Rectal smooth muscle tissue (tissue), 1 donor: Measurements from ENCODE around the gene TMEM169.

ENCODE experiments used
- H3K27ac ChIP-seq: one replicate; pipeline ENCODE4 v1.7.0; 2013; ENCODE audit warnings: low read depth, low read length, inconsistent platforms
- H3K27me3 ChIP-seq: one replicate; pipeline ENCODE4 v1.7.0; 2013; ENCODE audit warnings: low read length; ENCODE audit not compliant: control insufficient read depth, insufficient read depth
- H3K36me3 ChIP-seq: one replicate; pipeline ENCODE4 v1.7.0; 2013; ENCODE audit warnings: low read length; ENCODE audit not compliant: control insufficient read depth, insufficient read depth
- H3K4me1 ChIP-seq: one replicate; pipeline ENCODE4 v1.7.0; 2013; ENCODE audit warnings: low read length; ENCODE audit not compliant: control insufficient read depth, insufficient read depth
- H3K4me3 ChIP-seq: one replicate; pipeline ENCODE4 v1.7.0; 2013; ENCODE audit warnings: low read length
- H3K9ac ChIP-seq: one replicate; pipeline ENCODE4 v1.7.0; 2013; ENCODE audit warnings: low read length

The TMEM169 gene

GRCh38 chr2:216110620-216111019, 28.9 kb downstream of the TMEM169 start:
- H3K9ac ChIP-seq, result no peak overlapping the region
- H3K27me3 ChIP-seq, result no peaks in the 10 kb centered on the region
- H3K4me1 ChIP-seq, result peaks cover 11% of the 10 kb centered on the region
- peaks cover 6% of the 10 kb centered on the region for H3K36me3 ChIP-seq
- no peak overlapping the region for H3K27ac ChIP-seq
- H3K4me3 ChIP-seq, result peak overlapping the region; percentile 98

DNA sequence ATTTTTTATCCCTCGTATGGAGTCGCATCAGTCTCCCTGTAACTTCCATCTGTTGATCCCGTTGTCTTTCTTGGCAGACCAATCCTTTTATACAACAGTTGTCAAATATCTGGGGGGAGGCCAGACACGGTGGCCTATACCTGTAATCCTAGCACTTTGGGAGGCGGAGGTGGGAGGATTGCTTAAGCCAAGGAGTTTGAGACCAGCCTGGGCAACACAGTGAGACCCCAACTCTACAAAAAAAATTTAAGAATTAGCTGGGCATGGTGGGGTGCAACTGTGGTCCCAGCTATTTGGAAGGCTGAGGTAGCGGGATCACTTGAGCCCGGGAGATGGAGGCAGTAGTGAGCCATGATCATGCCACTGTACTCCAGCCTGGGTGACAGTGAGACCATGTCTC, 29.4 kb downstream of the TMEM169 start:
- H3K36me3 ChIP-seq, result peaks cover 6% of the 10 kb centered on the region
- H3K4me3 ChIP-seq, result no peak overlapping the region
- no peak overlapping the region for H3K9ac ChIP-seq
- H3K27ac ChIP-seq, result no peak overlapping the region
- H3K4me1 ChIP-seq, result peaks cover 11% of the 10 kb centered on the region
- no peaks in the 10 kb centered on the region for H3K27me3 ChIP-seq

DNA sequence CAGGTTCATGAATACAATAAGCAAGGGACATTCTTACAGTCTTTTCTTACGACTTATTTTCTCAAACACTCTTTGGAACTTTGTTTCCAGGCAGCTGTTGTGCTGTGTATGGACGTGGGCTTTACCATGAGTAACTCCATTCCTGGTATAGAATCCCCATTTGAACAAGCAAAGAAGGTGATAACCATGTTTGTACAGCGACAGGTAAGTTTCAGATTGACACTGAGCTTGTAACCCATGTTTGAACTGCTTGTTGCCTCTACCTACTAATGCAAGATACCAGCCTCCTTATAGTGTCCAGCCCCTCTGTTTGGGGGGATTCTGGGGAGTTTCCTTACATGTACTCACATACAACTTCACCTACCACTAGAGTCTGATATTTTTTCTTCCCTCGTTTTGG, 31.2 kb downstream of the TMEM169 start:
- Histone ChIP-seq H3K27me3 (no peaks in the 10 kb centered on the region), H3K4me1 (peaks cover 11% of the 10 kb centered on the region), H3K9ac (no peak overlapping the region), H3K27ac (no peak overlapping the region), H3K36me3 (peaks cover 11% of the 10 kb centered on the region), H3K4me3 (no peak overlapping the region)

DNA sequence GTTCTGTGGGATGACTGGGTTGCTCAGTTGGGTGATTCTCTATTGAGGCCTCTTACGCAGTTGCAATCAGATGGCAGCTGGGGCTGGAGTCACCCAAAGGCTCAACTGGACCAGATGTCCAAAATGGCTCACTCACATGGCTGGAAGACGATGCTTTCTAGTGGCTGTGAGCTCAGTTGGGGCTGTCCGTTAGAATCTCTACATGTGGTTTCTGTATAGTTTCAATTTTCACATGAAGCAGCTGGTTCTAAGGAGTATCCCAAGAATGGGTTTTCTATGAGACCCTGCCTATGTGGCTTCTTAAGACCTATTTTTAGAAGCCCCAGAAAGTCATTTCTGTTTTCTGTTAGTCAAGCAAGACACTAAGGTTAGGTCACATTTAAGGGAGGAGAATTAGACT, 31.9 kb downstream of the TMEM169 start:
- H3K9ac ChIP-seq, result no peak overlapping the region

GRCh38 chr2:216114382-216114713, 32.6 kb downstream of the TMEM169 start:
- Histone ChIP-seq H3K36me3 (peaks cover 23% of the 10 kb centered on the region), H3K27ac (no peak overlapping the region), H3K4me1 (peaks cover 11% of the 10 kb centered on the region), H3K4me3 (peak overlapping the region; percentile 14), H3K9ac (no peak overlapping the region), H3K27me3 (no peaks in the 10 kb centered on the region)

More for the DNA sequence above, 31.9 kb downstream of the TMEM169 start:
- Histone ChIP-seq H3K4me3 (no peak overlapping the region), H3K27me3 (no peaks in the 10 kb centered on the region), H3K27ac (no peak overlapping the region), H3K36me3 (peaks cover 17% of the 10 kb centered on the region), H3K4me1 (peaks cover 11% of the 10 kb centered on the region)

DNA sequence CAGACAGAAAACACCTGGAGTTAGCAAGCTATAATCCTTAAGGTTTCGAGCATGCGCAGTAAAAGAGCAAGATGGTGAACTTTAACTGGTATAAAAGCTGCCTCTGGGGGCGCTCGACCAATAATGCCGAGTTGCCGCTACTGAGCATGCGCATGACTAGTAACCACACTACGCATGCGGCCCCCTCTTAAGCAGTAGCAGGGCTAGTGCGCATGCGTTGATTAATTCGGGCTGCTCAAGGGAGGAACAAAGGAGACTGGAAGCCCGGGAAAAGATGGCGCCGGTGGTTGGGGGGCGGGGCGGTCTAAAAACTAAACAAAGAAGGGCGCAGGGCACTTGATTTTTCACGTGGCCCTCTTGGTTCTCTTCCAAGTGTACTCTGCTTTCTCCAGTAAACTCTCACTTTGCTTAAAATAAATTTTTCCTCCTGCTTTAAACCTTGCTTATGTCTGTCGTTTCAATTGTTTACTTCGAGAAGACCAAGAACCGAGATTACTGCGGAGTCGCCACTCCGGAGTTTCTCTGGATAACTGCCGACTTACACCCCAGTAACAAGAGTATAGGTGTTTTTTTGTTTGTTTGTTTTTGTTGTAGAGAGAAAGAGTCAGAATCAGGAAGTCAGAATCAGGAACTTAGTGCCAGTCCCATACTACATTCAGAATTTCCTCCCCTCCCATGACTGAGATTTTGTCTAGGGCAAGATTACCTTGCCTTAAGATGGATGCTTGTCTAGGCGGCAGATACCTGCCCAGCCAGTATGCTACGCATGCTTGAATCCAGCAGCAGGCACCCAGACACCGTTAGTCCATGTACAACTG, 33.2 kb downstream of the TMEM169 start:
- Histone ChIP-seq H3K9ac (peak overlapping the region; percentile 57), H3K4me3 (peak overlapping the region; percentile 76), H3K4me1 (peaks cover 9% of the 10 kb centered on the region), H3K36me3 (peaks cover 29% of the 10 kb centered on the region), H3K27ac (peak overlapping the region; percentile 84), H3K27me3 (no peaks in the 10 kb centered on the region)

DNA sequence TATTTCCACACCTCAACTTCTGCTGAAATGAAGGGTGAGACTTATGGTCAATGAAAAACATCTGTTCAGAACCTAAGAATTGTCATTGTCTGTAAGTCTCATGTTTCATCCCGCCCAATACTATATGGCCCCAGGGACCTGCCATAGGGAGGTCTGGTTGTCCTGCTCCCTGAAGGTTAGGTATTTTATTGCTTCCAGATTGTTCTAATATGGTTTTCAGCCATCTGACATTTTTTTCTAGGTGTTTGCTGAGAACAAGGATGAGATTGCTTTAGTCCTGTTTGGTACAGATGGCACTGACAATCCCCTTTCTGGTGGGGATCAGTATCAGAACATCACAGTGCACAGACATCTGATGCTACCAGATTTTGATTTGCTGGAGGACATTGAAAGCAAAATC, 34.7 kb downstream of the TMEM169 start:
- Histone ChIP-seq H3K36me3 (peaks cover 33% of the 10 kb centered on the region), H3K9ac (no peak overlapping the region), H3K4me1 (peaks cover 4% of the 10 kb centered on the region), H3K27me3 (no peaks in the 10 kb centered on the region), H3K4me3 (no peak overlapping the region), H3K27ac (no peak overlapping the region)

DNA sequence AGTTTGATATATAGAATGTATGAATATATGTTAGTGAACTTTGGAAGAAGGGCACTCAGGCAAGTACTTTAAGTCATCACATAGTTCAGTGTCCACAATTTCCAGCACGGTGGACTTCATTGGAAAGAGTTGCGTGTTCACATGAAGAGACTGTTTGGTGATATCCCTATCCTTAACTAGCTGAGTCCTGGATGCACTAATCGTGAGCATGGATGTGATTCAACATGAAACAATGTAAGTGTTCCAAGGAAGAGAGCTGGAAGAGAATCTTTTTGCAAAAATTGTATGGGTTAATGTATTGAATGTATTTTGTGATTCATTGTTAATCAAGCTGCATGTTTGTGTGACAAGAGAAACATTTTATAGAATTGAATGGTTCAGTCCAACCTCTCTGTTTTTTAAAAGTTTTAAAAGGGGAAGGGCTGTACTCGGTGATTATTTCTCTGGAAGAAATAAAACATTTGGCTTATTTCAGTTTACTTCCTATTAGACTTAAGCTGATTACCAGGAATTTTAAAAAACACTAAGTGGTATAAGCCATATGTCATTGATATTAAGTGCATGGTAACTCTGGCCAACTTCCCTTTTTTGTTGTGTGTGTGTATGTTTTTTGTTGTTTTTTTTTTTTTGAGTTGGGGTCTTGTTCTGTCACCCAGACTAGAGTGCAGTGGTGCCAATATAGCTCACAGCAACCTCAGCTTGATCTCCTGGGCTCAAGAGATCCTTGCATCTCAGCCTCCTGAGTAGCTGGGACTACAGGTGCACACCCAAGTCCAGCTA, 36.0 kb downstream of the TMEM169 start:
- peaks cover 4% of the 10 kb centered on the region for H3K4me1 ChIP-seq
- H3K9ac ChIP-seq, result no peak overlapping the region
- no peak overlapping the region for H3K27ac ChIP-seq
- H3K4me3 ChIP-seq, result no peak overlapping the region
- peaks cover 37% of the 10 kb centered on the region for H3K36me3 ChIP-seq
- H3K27me3 ChIP-seq, result no peaks in the 10 kb centered on the region

DNA sequence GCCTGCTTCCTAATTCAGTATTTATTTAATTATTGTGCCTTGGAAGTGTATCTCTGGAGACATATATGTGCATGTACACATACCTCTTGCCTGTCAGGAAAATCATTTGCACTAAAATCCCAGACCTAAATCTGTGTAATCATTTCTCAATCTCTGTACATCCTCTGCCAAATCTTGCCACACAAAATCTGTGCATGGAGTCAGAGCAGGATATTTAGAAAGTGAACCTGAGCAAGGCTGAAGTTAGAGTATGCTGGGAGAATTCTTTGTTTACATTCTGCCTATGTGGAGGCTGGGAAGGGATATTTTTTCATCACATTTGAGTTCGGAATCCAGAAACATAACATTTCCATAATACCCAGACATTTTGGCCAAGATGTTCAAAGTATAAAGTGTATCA, 36.8 kb downstream of the TMEM169 start:
- peaks cover 4% of the 10 kb centered on the region for H3K4me1 ChIP-seq
- no peak overlapping the region for H3K27ac ChIP-seq
- H3K9ac ChIP-seq, result no peak overlapping the region

DNA sequence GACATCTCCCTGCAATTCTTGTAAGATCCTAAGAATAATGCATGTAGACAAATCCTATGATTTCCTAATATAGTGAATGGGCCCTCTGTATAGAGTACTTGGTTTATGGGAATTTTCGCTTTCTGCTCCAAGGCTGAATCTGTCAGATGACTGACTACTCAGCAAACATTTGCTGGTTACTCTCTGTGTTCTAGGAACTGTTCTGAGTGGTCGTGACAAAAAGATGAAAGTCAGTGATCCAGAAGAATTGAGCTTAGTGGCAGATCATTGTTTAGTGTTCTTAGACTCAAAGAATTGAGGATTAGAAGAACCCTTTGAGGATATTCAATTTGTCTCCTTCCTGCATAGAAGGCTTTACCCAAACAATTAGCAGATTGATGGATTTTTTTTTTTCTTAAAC, 37.4 kb downstream of the TMEM169 start:
- peaks cover 4% of the 10 kb centered on the region for H3K4me1 ChIP-seq
- peaks cover 35% of the 10 kb centered on the region for H3K36me3 ChIP-seq
- H3K9ac ChIP-seq, result no peak overlapping the region
- H3K27me3 ChIP-seq, result no peaks in the 10 kb centered on the region
- H3K4me3 ChIP-seq, result no peak overlapping the region
- no peak overlapping the region for H3K27ac ChIP-seq

More for the DNA sequence above, 36.8 kb downstream of the TMEM169 start:
- Histone ChIP-seq H3K4me3 (no peak overlapping the region), H3K36me3 (peaks cover 39% of the 10 kb centered on the region), H3K27me3 (no peaks in the 10 kb centered on the region)

DNA sequence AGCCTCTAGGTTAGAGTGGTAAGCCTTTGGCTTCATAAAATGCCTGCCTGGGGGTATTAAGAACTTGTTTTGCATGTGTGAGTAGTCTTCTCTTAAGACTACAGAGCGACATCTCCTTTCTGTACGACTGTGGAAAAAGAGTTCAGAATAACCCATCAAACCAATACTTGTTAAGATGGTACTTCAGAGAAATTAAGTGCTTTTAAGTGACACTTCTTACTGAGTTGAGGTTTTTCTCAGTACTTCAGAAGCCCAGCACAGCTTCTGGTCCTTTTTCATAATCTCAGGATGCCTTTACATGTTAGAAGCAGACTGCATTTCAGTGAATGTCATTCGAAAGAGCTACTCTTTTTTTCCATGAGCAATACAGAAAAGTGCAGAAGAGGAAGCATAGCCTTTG, 38.3 kb downstream of the TMEM169 start:
- no peaks in the 10 kb centered on the region for H3K4me1 ChIP-seq

GRCh38 chr2:216121255-216121654, 39.5 kb downstream of the TMEM169 start:
- Histone ChIP-seq H3K4me1 (no peaks in the 10 kb centered on the region), H3K27me3 (no peaks in the 10 kb centered on the region), H3K4me3 (no peak overlapping the region), H3K27ac (no peak overlapping the region), H3K36me3 (peaks cover 42% of the 10 kb centered on the region), H3K9ac (no peak overlapping the region)

More for the DNA sequence above, 38.3 kb downstream of the TMEM169 start:
- peaks cover 35% of the 10 kb centered on the region for H3K36me3 ChIP-seq
- H3K9ac ChIP-seq, result no peak overlapping the region
- no peak overlapping the region for H3K27ac ChIP-seq
- H3K27me3 ChIP-seq, result no peaks in the 10 kb centered on the region
- H3K4me3 ChIP-seq, result no peak overlapping the region
